K562 (cell line): ENCODE measurements around the gene DNAH3. TPM values are rescaled to one million over a fixed set of nuclear protein-coding genes. Genes with fewer than 3 reads are reported as not detected.

Source experiments
- BCOR ChIP-seq: fragments of 450-650 bp; IDR thresholded peaks from 2 replicates; pipeline ENCODE4 v1.6.1; 2016
- CCNT2 ChIP-seq: IDR thresholded peaks from 2 replicates; pipeline ENCODE4 v1.6.1; 2011; ENCODE audit warnings: borderline replicate concordance, low read depth, mild to moderate bottlenecking, moderate library complexity, mixed read lengths, low read length; ENCODE audit not compliant: insufficient read length; ENCODE audit errors: extremely low read depth
- CREM ChIP-seq: IDR thresholded peaks from 2 replicates; pipeline ENCODE4 v1.6.1; 2014; ENCODE audit warnings: antibody characterized with exemption, low read depth
- DDX20 ChIP-seq: fragments of 450-650 bp; IDR thresholded peaks from 2 replicates; pipeline ENCODE4 v1.6.1; 2016; ENCODE audit warnings: missing genetic modification characterization, low read depth, mild to moderate bottlenecking, missing compliant biosample characterization, moderate library complexity
- DMBX1 ChIP-seq: fragments of 250-450 bp; sonication (Bioruptor Pico); IDR thresholded peaks from 2 replicates; pipeline ENCODE4 v1.8.0; 2022; ENCODE audit warnings: inconsistent platforms, mild to moderate bottlenecking, moderate library complexity, borderline replicate concordance
- DPF2 ChIP-seq: fragments of 450-650 bp; IDR thresholded peaks from 2 replicates; pipeline ENCODE4 v1.6.1; 2016
- ESRRB ChIP-seq: fragments of 250-450 bp; sonication (Bioruptor Pico); IDR thresholded peaks from 2 replicates; pipeline ENCODE4 v1.5.0; 2020; ENCODE audit warnings: mild to moderate bottlenecking, moderate library complexity, borderline replicate concordance
- FOSL1 ChIP-seq: fragments of 200-800 bp; sonication (Bioruptor generic); conservative IDR thresholded peaks from 2 replicates; pipeline ENCODE4 v1.6.1; 2016; ENCODE audit warnings: missing genetic modification characterization, missing compliant biosample characterization
- GTF2B ChIP-seq: IDR thresholded peaks from 2 replicates; pipeline ENCODE4 v1.6.1; 2011; ENCODE audit not compliant: insufficient read length; ENCODE audit errors: extremely low read depth
- HSF4 ChIP-seq: fragments of 250-450 bp; sonication (Bioruptor Pico); IDR thresholded peaks from 2 replicates; pipeline ENCODE4 v2.1.2; 2022; ENCODE audit warnings: mild to moderate bottlenecking, moderate library complexity, borderline replicate concordance
- MITF ChIP-seq: IDR thresholded peaks from 2 replicates; pipeline ENCODE4 v1.6.1; 2014; ENCODE audit warnings: antibody characterized with exemption
- NFXL1 ChIP-seq: fragments of 450-650 bp; formaldehyde crosslinking; IDR thresholded peaks from 2 replicates; pipeline ENCODE4 v1.4.0; 2021; ENCODE audit warnings: mild to moderate bottlenecking
- NR3C1 ChIP-seq: sonication (generic); formaldehyde crosslinking; IDR thresholded peaks from 2 replicates; pipeline ENCODE4 v1.8.1; 2022; ENCODE audit warnings: missing genetic modification reagents
- PYGO2 ChIP-seq: fragments of 450-650 bp; IDR thresholded peaks from 2 replicates; pipeline ENCODE4 v1.6.1; 2016; ENCODE audit warnings: mild to moderate bottlenecking, missing genetic modification characterization, moderate library complexity, missing compliant biosample characterization
- TBP ChIP-seq: optimal IDR thresholded peaks from 2 replicates; pipeline ENCODE3; 2011; ENCODE audit warnings: low read depth, low read length, improper control_type of control experiment
- TRIM24 ChIP-seq, 2 experiments: fragments of 450-650 bp; IDR thresholded peaks; 2 replicates each; pipeline ENCODE4 v1.6.1; 2016
- ZNF212 ChIP-seq: fragments of 450-650 bp; formaldehyde crosslinking; IDR thresholded peaks from 2 replicates; pipeline ENCODE4 v1.4.0; 2020; ENCODE audit warnings: mild to moderate bottlenecking
- ZNF311 ChIP-seq: fragments of 250-450 bp; sonication (Bioruptor Pico); IDR thresholded peaks from 2 replicates; pipeline ENCODE4 v1.4.0; 2020; ENCODE audit warnings: mild to moderate bottlenecking, moderate library complexity
- ZNF778 ChIP-seq: fragments of 450-650 bp; formaldehyde crosslinking; IDR thresholded peaks from 2 replicates; pipeline ENCODE4 v1.4.0; 2020; ENCODE audit warnings: mild to moderate bottlenecking, moderate library complexity
- polyA plus RNA-seq, 8 experiments: library from polyadenylated mRNA; depleted of rRNA in 4 of 8; stranded (reverse) in 5 of 8; unstranded in 3 of 8; fragments of >200 nt; fragmentation: Nextera tagmentation in 2 of 8; fragmentation: Illumina TruSeq in 1 of 8; extraction: Ambion mirVana in 2 of 8; extraction: Trizol in 1 of 8; gene quantifications; 2 replicates each; pipeline versions ENCODE4 v1.2.1 to v1.2.3, GENCODE V29; 2011 to 2014; ENCODE audit warnings: inconsistent platforms in 1 of 8, missing spikeins in 1 of 8
- total RNA-seq, 7 experiments: library from RNA; depleted of rRNA in 6 of 7; stranded (reverse); fragments of >200 nt in 6 of 7; fragmentation: Illumina TruSeq in 2 of 7; extraction: Trizol in 2 of 7; gene quantifications; 2 replicates each; pipeline versions ENCODE4 v1.2.1 to v1.2.3, GENCODE V29; 2011 to 2021; ENCODE audit warnings: low replicate concordance in 1 of 7
- TF ChIP-seq, protein P1 (sequence below): sonication (generic); formaldehyde crosslinking; IDR thresholded peaks from 2 replicates; pipeline ENCODE4 v1.8.1; 2023; ENCODE audit warnings: mild to moderate bottlenecking, missing genetic modification reagents

DNAH3 gene
- total and polyA plus RNA-seq, 9 of the 15 experiments (the other 6 are each of a cell fraction or from before 2014, with no cell fraction given) = 0.32 to 0.84 (median 0.44) TPM

GRCh38 chr16:21076186-21076883, 74.3 kb downstream of the DNAH3 start (continued):
- TF ChIP-seq MITF (no peak), ESRRB (CRISPR knock-in tag) (no peak), ZNF778 (no peak), NR3C1 (CRISPR knock-in tag) (no peak), ZNF212 (no peak), NFXL1 (CRISPR knock-in tag) (no peak), DPF2 (no peak), GTF2B (no peak), TBP (no peak), PYGO2 (0 out of 2 replicates have a peak, but pooled peaks have one; percentile 11), BCOR (no peak), HSF4 (CRISPR knock-in tag) (no peak), DDX20 (tag) (0 out of 2 replicates have a peak, but pooled peaks have one; percentile 29), TRIM24 (IDR thresholded peaks at IDR 0.05) (no peak), DMBX1 (0 out of 2 replicates have a peak, but pooled peaks have one; percentile 32), FOSL1 (tag) (no peak), CCNT2 (no peak), ZNF311 (CRISPR knock-in tag) (no peak), CREM (no peak)
- TF ChIP-seq, protein P1, sequence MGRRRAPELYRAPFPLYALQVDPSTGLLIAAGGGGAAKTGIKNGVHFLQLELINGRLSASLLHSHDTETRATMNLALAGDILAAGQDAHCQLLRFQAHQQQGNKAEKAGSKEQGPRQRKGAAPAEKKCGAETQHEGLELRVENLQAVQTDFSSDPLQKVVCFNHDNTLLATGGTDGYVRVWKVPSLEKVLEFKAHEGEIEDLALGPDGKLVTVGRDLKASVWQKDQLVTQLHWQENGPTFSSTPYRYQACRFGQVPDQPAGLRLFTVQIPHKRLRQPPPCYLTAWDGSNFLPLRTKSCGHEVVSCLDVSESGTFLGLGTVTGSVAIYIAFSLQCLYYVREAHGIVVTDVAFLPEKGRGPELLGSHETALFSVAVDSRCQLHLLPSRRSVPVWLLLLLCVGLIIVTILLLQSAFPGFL = no peak
- TF ChIP-seq, all 486 proteins: peak for 6
